Uterus (tissue), 4 donors: ENCODE data around the gene SNCAIP. TPM values are rescaled to one million over a fixed set of nuclear protein-coding genes. Genes with fewer than 3 reads are reported as not detected.
"Not testable (repeated sequence)": the region's sequence is repeated elsewhere in the genome, so short reads cannot be mapped to it uniquely, and the experiment has no call there.

Source experiments
- DNase-seq, 2 donors: peaks; one replicate each; pipeline ENCODE4 v3.0.0-alpha.2; 2019 to 2020
- H3K27ac ChIP-seq, 2 donors: fragments of 200-600 bp; sonication (generic); 1 replicate in 1 of 2; 2 replicates in 1 of 2; pipeline ENCODE4 v1.5.1; 2016 to 2018
- H3K27me3 ChIP-seq, 2 donors: fragments of 200-600 bp; sonication (generic); one replicate each; pipeline ENCODE4 v1.5.1; 2018 to 2019; ENCODE audit warnings: control low read depth in 1 of 2
- H3K36me3 ChIP-seq, 2 donors: fragments of 200-600 bp; sonication (generic); one replicate each; pipeline ENCODE4 v1.5.1; 2019; ENCODE audit warnings: control low read depth in 1 of 2
- H3K4me1 ChIP-seq, 2 donors: fragments of 200-600 bp; sonication (generic); one replicate each; pipeline ENCODE4 v1.5.1; 2018 to 2019; ENCODE audit warnings: control low read depth in 1 of 2
- H3K4me3 ChIP-seq, 2 donors: fragments of 200-600 bp; sonication (generic); 1 replicate in 1 of 2; 2 replicates in 1 of 2; pipeline ENCODE4 v1.5.1; 2018 to 2019; ENCODE audit warnings: mild to moderate bottlenecking in 1 of 2
- H3K9me3 ChIP-seq, 2 donors: fragments of 200-600 bp; sonication (generic); one replicate each; pipeline ENCODE4 v1.5.1; 2019; ENCODE audit warnings: control low read depth in 1 of 2
- POLR2A ChIP-seq, 2 donors: fragments of 450-650 bp; IDR thresholded peaks; one replicate each; pipeline ENCODE4 v1.6.1; 2016; ENCODE audit warnings: antibody characterized with exemption in 2 of 2, mild to moderate bottlenecking in 1 of 2, moderate library complexity in 1 of 2
- intact Hi-C: fragments of 100-400 bp; cut with DNase I; formaldehyde crosslinking; loops from one replicate; pipeline ENCODE4 v1.15.1; 2023; ENCODE audit warnings: low total_unique reads
- total RNA-seq, 4 donors: library from RNA; depleted of rRNA in 3 of 4; stranded (reverse); fragments of >200 nt in 3 of 4; gene quantifications; one replicate each; pipeline versions ENCODE4 v1.1.0 to v1.2.4, GENCODE V29; 2014 to 2023
- TF ChIP-seq, protein P1 (sequence below), 4 experiments: fragments of 200-600 bp in 2 of 4; fragments of 450-650 bp in 2 of 4; sonication (generic) in 2 of 4; IDR thresholded peaks; one replicate each; pipeline ENCODE4 v1.5.1; 2016 to 2019; ENCODE audit warnings: antibody characterized with exemption in 4 of 4, mild to moderate bottlenecking in 2 of 4, moderate library complexity in 1 of 4
- donor health status: DM: yes; HTN: yes; CAD: no.

The SNCAIP gene
- total RNA-seq, 4 donors from 2014 or later, result 15.3 to 104 (median 35.0) TPM

GRCh38 chr5:122478741-122479442 is 166.9 kb downstream of the SNCAIP start:
- no peaks in the 10 kb centered on the region for H3K9me3 ChIP-seq
- DNase-seq, result no peak
- intact Hi-C loops, result no loop called here
- no peak overlapping the region for H3K27ac ChIP-seq
- no peaks in the 10 kb centered on the region for H3K4me1 ChIP-seq
- no peaks in the 10 kb centered on the region for H3K27me3 ChIP-seq
- H3K4me3 ChIP-seq, result no peak overlapping the region
- H3K36me3 ChIP-seq, result no peaks in the 10 kb centered on the region
- no peak for TF ChIP-seq POLR2A (IDR thresholded peaks at IDR 0.05)
- TF ChIP-seq, protein P1, sequence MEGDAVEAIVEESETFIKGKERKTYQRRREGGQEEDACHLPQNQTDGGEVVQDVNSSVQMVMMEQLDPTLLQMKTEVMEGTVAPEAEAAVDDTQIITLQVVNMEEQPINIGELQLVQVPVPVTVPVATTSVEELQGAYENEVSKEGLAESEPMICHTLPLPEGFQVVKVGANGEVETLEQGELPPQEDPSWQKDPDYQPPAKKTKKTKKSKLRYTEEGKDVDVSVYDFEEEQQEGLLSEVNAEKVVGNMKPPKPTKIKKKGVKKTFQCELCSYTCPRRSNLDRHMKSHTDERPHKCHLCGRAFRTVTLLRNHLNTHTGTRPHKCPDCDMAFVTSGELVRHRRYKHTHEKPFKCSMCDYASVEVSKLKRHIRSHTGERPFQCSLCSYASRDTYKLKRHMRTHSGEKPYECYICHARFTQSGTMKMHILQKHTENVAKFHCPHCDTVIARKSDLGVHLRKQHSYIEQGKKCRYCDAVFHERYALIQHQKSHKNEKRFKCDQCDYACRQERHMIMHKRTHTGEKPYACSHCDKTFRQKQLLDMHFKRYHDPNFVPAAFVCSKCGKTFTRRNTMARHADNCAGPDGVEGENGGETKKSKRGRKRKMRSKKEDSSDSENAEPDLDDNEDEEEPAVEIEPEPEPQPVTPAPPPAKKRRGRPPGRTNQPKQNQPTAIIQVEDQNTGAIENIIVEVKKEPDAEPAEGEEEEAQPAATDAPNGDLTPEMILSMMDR (IDR thresholded peaks at IDR 0.05), result no peak

- Histone ChIP-seq H3K36me3 (no peaks in the 10 kb centered on the region), H3K4me3 (no peak overlapping the region), H3K27me3 (no peaks in the 10 kb centered on the region), H3K4me1 (no peaks in the 10 kb centered on the region), H3K27ac (no peak overlapping the region), H3K9me3 (no peaks in the 10 kb centered on the region)
- intact Hi-C loops, result no loop called here
- TF ChIP-seq, protein P1 (IDR thresholded peaks at IDR 0.05), result no peak
- TF ChIP-seq POLR2A (IDR thresholded peaks at IDR 0.05), result no peak
- DNase-seq, result no peak
Measured at GRCh38 chr5:122480146-122480545, 168.1 kb downstream of the SNCAIP start.

DNA sequence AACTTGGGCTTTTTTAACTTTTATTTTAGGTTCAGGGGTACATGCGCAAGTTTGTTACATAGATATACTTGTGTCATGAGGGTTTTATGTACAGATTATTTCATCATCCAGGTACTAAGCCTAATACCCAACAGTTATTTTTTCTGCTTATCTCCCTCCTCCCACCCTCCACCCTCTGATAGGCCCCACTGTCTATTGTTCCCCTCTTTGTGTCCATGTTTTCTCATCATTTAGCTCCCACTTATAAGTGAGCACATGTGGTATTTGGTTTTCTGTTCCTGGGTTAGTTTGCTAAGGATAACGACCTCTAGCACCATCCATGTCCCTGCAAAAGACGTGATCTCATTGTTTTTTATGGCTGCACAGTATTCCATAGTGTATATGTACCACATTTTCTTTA is 172.1 kb downstream of the SNCAIP start:
- no peak for DNase-seq
- Histone ChIP-seq H3K27me3 (no peaks in the 10 kb centered on the region), H3K27ac (no peak overlapping the region), H3K4me3 (no peak overlapping the region), H3K36me3 (no peaks in the 10 kb centered on the region), H3K9me3 (no peaks in the 10 kb centered on the region), H3K4me1 (no peaks in the 10 kb centered on the region)
- TF ChIP-seq, protein P1 (IDR thresholded peaks at IDR 0.05), result no peak
- no peak for TF ChIP-seq POLR2A (IDR thresholded peaks at IDR 0.05)
- intact Hi-C loops, result no loop called here

DNA sequence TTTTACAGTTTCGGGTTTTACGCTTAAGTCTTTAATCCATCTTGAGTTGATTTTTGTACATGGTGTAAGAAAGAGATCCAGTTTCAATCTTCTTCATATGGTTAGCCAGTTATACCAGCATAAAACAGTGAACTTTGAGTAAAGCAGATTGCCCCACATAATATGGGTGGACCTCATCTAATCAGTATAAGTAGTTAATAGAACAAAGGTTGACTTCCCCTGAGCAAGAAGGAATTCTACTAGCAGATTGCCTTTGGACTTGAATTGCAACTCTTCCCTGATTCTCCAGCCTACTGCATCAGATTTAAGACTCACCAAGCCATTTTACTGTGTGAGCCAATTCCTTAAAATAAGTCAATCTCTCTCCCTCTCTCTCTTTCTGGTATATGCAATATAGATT is 173.2 kb downstream of the SNCAIP start:
- TF ChIP-seq, protein P1 (IDR thresholded peaks at IDR 0.05), result no peak
- no peak for TF ChIP-seq POLR2A (IDR thresholded peaks at IDR 0.05)
- Histone ChIP-seq H3K4me1 (no peaks in the 10 kb centered on the region), H3K4me3 (no peak overlapping the region), H3K27me3 (no peaks in the 10 kb centered on the region), H3K9me3 (no peaks in the 10 kb centered on the region), H3K36me3 (no peaks in the 10 kb centered on the region), H3K27ac (no peak overlapping the region)
- intact Hi-C loops, result no loop called here
- DNase-seq, result no peak

DNA sequence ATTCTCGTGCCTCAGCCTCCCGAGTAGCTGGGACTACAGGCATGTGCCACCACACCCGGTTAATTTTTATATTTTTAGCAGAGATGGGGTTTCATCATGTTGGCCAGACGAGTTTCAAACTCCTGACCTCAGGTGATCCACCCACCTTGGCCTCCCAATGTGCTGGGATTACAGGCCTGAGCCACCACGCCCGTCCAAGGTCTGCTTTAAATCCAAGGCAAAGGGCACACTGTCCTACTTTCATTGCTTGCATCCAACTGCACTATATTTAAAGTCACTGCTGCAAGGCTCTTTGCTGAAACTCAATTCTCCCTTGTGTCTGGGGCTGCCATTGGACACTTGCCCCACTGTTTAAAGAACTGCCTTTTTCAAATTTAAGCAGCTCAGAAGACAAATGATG is 174.6 kb downstream of the SNCAIP start:
- H3K4me1 ChIP-seq, H3K36me3 ChIP-seq, DNase-seq, H3K9me3 ChIP-seq, intact Hi-C loops, H3K27me3 ChIP-seq, H3K27ac ChIP-seq, H3K4me3 ChIP-seq: not testable (repeated sequence)

DNA sequence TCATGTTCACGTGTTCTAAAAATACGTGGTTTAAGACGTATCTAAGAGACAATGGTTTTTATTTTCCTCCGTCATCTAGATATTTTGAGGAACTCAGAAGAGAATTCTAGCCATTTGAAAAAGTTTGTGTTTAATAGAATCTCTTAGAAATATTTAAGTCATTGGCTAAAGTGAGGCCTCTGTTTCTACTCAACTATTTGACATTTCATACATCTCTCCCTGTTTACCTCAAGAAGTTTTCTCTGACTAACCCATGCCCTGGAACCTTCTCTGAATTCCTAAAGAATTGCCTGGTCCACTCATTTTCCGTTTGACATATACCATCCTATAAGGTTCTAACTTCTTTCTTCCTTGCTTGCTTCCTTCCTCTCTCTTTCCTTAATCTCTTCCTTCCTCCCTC is 178.7 kb downstream of the SNCAIP start:
- Histone ChIP-seq H3K36me3 (no peaks in the 10 kb centered on the region), H3K4me1 (no peaks in the 10 kb centered on the region), H3K9me3 (no peaks in the 10 kb centered on the region), H3K27ac (no peak overlapping the region), H3K27me3 (no peaks in the 10 kb centered on the region), H3K4me3 (no peak overlapping the region)
- intact Hi-C loops, result no loop called here
- DNase-seq, result no peak
- TF ChIP-seq, protein P1 (IDR thresholded peaks at IDR 0.05), result no peak
- no peak for TF ChIP-seq POLR2A (IDR thresholded peaks at IDR 0.05)
